HL-60 (cell line): ENCODE data around the gene BMP7.

Experiments used
- DNase-seq, 2 experiments: peaks; one replicate each; pipeline ENCODE4 v3.0.0-alpha.2; 2010 to 2020; ENCODE audit warnings: low read depth in 1 of 2, low spot score in 1 of 2
- H3K27ac ChIP-seq: fragments of 250-450 bp; sonication (Bioruptor Pico); replicated peaks from 2 replicates; pipeline ENCODE4 v1.5.1; 2020; ENCODE audit warnings: mild to moderate bottlenecking, moderate library complexity
- H3K27me3 ChIP-seq: fragments of 250-450 bp; sonication (Bioruptor Pico); 2 replicates; pipeline ENCODE4 v1.5.1; 2021; ENCODE audit warnings: mild to moderate bottlenecking, moderate library complexity; ENCODE audit not compliant: insufficient read depth, poor library complexity, severe bottlenecking
- H3K4me3 ChIP-seq: replicated peaks from 2 replicates; pipeline ENCODE4 v1.5.1; 2011; ENCODE audit warnings: mild to moderate bottlenecking, control low read depth, low read length; ENCODE audit not compliant: insufficient read depth
- CTCF ChIP-seq: IDR thresholded peaks from one replicate; pipeline ENCODE4 v1.5.1; 2011; ENCODE audit warnings: low read length, control low read depth, inconsistent platforms; ENCODE audit not compliant: insufficient read depth
- GABPA ChIP-seq: IDR thresholded peaks from 2 replicates; pipeline ENCODE4 v1.6.1; 2012; ENCODE audit warnings: low read depth
- POLR2AphosphoS5 ChIP-seq: IDR thresholded peaks from 2 replicates; pipeline ENCODE4 v1.6.1; 2012; ENCODE audit warnings: low read depth
- REST ChIP-seq: IDR thresholded peaks from 2 replicates; pipeline ENCODE4 v1.6.1; 2012; ENCODE audit warnings: low read depth; ENCODE audit not compliant: insufficient replicate concordance
- SPI1 ChIP-seq: IDR thresholded peaks from 2 replicates; pipeline ENCODE4 v1.6.1; 2012; ENCODE audit warnings: low read depth, mild to moderate bottlenecking, borderline replicate concordance

BMP7 gene

GRCh38 chr20:57203204-57203603, 63.2 kb downstream of the BMP7 start:
- Histone ChIP-seq H3K4me3 (no peak overlapping the region), H3K27ac (no peak overlapping the region), H3K27me3 (no peaks in the 10 kb centered on the region)
- no peak for DNase-seq
- TF ChIP-seq SPI1 (no peak), GABPA (no peak), POLR2AphosphoS5 (no peak), REST (no peak), CTCF (no peak)

GRCh38 chr20:57202309-57202708, 64.1 kb downstream of the BMP7 start:
- TF ChIP-seq CTCF (no peak), SPI1 (no peak), POLR2AphosphoS5 (no peak), REST (no peak), GABPA (no peak)
- Histone ChIP-seq H3K4me3 (no peak overlapping the region), H3K27me3 (no peaks in the 10 kb centered on the region), H3K27ac (no peak overlapping the region)
- no peak for DNase-seq

- Histone ChIP-seq H3K27me3 (no peaks in the 10 kb centered on the region), H3K27ac (no peak overlapping the region), H3K4me3 (no peak overlapping the region)
- DNase-seq: no peak
- TF ChIP-seq REST (no peak), SPI1 (no peak), CTCF (no peak), POLR2AphosphoS5 (no peak), GABPA (no peak)
Measured at GRCh38 chr20:57200882-57201695, 65.4 kb downstream of the BMP7 start.
